ENCODE data around the gene DNAJC18. TPM values are rescaled to one million over a fixed set of nuclear protein-coding genes. Genes with fewer than 3 reads are reported as not detected.

Gene DNAJC18
- total and polyA plus RNA-seq, 2 of the 8 experiments (the other 6 are each of a cell fraction or from before 2014, with no cell fraction given): 7.8 to 29.2 TPM

- Histone ChIP-seq H2BK12ac (ENCODE audit: low read depth, low read length) (no peak overlapping the region), H3K27me3 (replicated peaks in 1 of 4; ENCODE audit: control insufficient read depth in 3 of 4, extremely low read depth in 1 of 4, insufficient read depth in 3 of 4, low read length in 3 of 4) (no peaks in the 10 kb centered on the region), H3K18ac (ENCODE audit: extremely low read depth, low read length) (no peak overlapping the region), H4K20me1 (replicated peaks in 1 of 2; ENCODE audit: control insufficient read depth in 1 of 2, insufficient read depth in 2 of 2, low read length in 2 of 2) (peaks cover 0 to 5% of the 10 kb centered on the region in 2 experiments), H4K8ac (ENCODE audit: extremely low read depth, insufficient read depth, low read length) (0 out of 2 replicates have a peak overlapping the region, but pooled peaks have one; percentile 62), H2BK15ac (ENCODE audit: low read length) (no peak overlapping the region; the same call in 1 of the 2 replicates), H3K56ac (replicated peaks; ENCODE audit: insufficient read length, low read depth, low read length) (no peak overlapping the region), H3K79me2 (ENCODE audit: control insufficient read depth in 1 of 2, insufficient read depth in 2 of 2, low read length in 2 of 2) (no peaks in the 10 kb centered on the region), H3K4ac (replicated peaks; ENCODE audit: insufficient read length, low read depth, low read length) (no peak overlapping the region), H2AFZ (ENCODE audit: low read length) (no peak overlapping the region), H3K4me1 (replicated peaks in 1 of 4; ENCODE audit: control insufficient read depth in 3 of 4, insufficient read depth in 4 of 4, low read length in 3 of 4) (peaks cover 0 to 11% (median 0%) of the 10 kb centered on the region in 4 experiments; a peak in 2 of 7 replicates), H3K23ac (ENCODE audit: insufficient read length) (no peak overlapping the region), H3K23me2 (ENCODE audit: low read depth, low read length) (no peaks in the 10 kb centered on the region), H3K4me3 (ENCODE audit: extremely low read depth in 1 of 4, insufficient read depth in 2 of 4, low read depth in 3 of 4, low read length in 4 of 4) (no peak overlapping the region), H2BK20ac (ENCODE audit: low read length) (no peak overlapping the region), H2BK120ac (replicated peaks; ENCODE audit: low read depth, low read length) (no peak overlapping the region), H3K9me3 (ENCODE audit: insufficient read depth in 2 of 2, low read depth in 1 of 2, low read length in 1 of 2) (no peaks in the 10 kb centered on the region), H3K9ac (replicated peaks in 1 of 4; ENCODE audit: extremely low read depth in 1 of 4, low read depth in 3 of 4, low read length in 3 of 4) (no peak overlapping the region), H4K91ac (replicated peaks; ENCODE audit: insufficient read length, low read length) (no peak overlapping the region), H2BK5ac (ENCODE audit: low read depth, low read length) (no peak overlapping the region; the same call in 1 of the 2 replicates), H3K27ac (ENCODE audit: low read depth, low read length) (no peak overlapping the region), H3K14ac (ENCODE audit: insufficient read length) (no peak overlapping the region), H3K79me1 (ENCODE audit: low read depth, low read length) (no peaks in the 10 kb centered on the region; the same call in 1 of the 2 replicates), H3K36me3 (ENCODE audit: control insufficient read depth in 2 of 4, insufficient read depth in 4 of 4, low read length in 3 of 4) (no peaks in the 10 kb centered on the region), H4K5ac (ENCODE audit: insufficient read length, low read depth, low read length) (no peak overlapping the region), H3K4me2 (ENCODE audit: insufficient read depth in 1 of 2, low read depth in 2 of 2, low read length in 2 of 2) (no peak overlapping the region), H2AK5ac (ENCODE audit: low read depth, low read length) (peak overlapping the region; percentile 30; the same call in 1 of the 2 replicates)
- no peak for DNase-seq (ENCODE audit: low read depth in 1 of 2, low spot score in 2 of 2)
- no peak for FAIRE-seq
- CTCF ChIA-PET (ENCODE audit: partially characterized antibody): interaction anchor here (1.3 to 1.9 kb wide), 2 partner anchors 9 to 132 kb away, joined by 3 to 8 read pairs; no protein-coding TSS in a partner anchor
- WGBS, 2 experiments (ENCODE audit: extremely low coverage in 1 of 2, insufficient coverage in 1 of 2, insufficient read length in 1 of 2, insufficient replicate concordance in 2 of 2, low coverage in 1 of 2, low lambda C conversion rate in 2 of 2, missing lambda C conversion rate in 1 of 2): 95% methylated on average over 28 of the region's 28 CpGs; no CpG with 5 or more reads in 1 of the 2 experiments
- POLR2A ChIA-PET (ENCODE audit: partially characterized antibody): interaction anchor here (0.8 to 3.1 kb wide), 7 partner anchors 10 to 88 kb away, joined by 3 to 12 read pairs (median 4); partner anchors contain the start of genes MATR3 and PROB1
- TF ChIP-seq RBBP5 (IDR thresholded peaks at IDR 0.05; ENCODE audit: borderline replicate concordance, low read depth, low read length): no peak
- no peak for TF ChIP-seq BRCA1 (IDR thresholded peaks at IDR 0.05; ENCODE audit: low read depth, low read length)
- TF ChIP-seq HDAC2 (IDR thresholded peaks at IDR 0.05; ENCODE audit: borderline replicate concordance in 1 of 2, low read depth in 2 of 2, low read length in 2 of 2): no peak
- TF ChIP-seq KDM1A (IDR thresholded peaks at IDR 0.05; ENCODE audit: borderline replicate concordance, low read length): no peak
- TF ChIP-seq RFX5 (IDR thresholded peaks at IDR 0.05; ENCODE audit: borderline replicate concordance, low read depth, low read length): no peak
- TF ChIP-seq SP4 (IDR thresholded peaks at IDR 0.05; ENCODE audit: low read length): no peak
- no peak for TF ChIP-seq TCF12 (IDR thresholded peaks at IDR 0.05; ENCODE audit: low read depth, low read length)
- no peak for TF ChIP-seq CBX5 (IDR thresholded peaks at IDR 0.05; ENCODE audit: low read depth, low read length)
- no peak for TF ChIP-seq CREB1 (IDR thresholded peaks at IDR 0.05)
Measured at GRCh38 chr5:139381837-139382761, 57.2 kb downstream of the DNAJC18 start.
